DMS79 treated with DMSO at 0.1 percent for 48 hours (cell line): Measurements from ENCODE around the gene BMERB1.
"Not testable (repeated sequence)": the region's sequence is repeated elsewhere in the genome, so short reads cannot be mapped to it uniquely, and the experiment has no call there.

Experiments used
- DNase-seq: peaks from one replicate; lab custom pipeline; 2025; lab: John Stamatoyannopoulos, UW

The BMERB1 gene

GRCh38 chr16:15464401-15465186 lies 30.2 kb downstream of the BMERB1 start:
- no peak for DNase-seq

- DNase-seq = no peak
Measured at GRCh38 chr16:15466131-15466530, 31.7 kb downstream of the BMERB1 start.

- DNase-seq = no peak
Measured at GRCh38 chr16:15466886-15467781, 32.7 kb downstream of the BMERB1 start.

GRCh38 chr16:15476971-15477370 lies 42.6 kb downstream of the BMERB1 start:
- DNase-seq = not testable (repeated sequence)

GRCh38 chr16:15477802-15478201 lies 43.4 kb downstream of the BMERB1 start:
- DNase-seq = no peak

- no peak for DNase-seq
Measured at GRCh38 chr16:15482068-15482747, 47.8 kb downstream of the BMERB1 start.

GRCh38 chr16:15482748-15483298 lies 48.4 kb downstream of the BMERB1 start:
- no peak for DNase-seq

GRCh38 chr16:15483857-15484256 lies 49.5 kb downstream of the BMERB1 start:
- no peak for DNase-seq

- DNase-seq = no peak
Measured at GRCh38 chr16:15484662-15485061, 50.3 kb downstream of the BMERB1 start.

- DNase-seq = no peak
Measured at GRCh38 chr16:15485175-15485574, 50.8 kb downstream of the BMERB1 start.

GRCh38 chr16:15486661-15487060 lies 52.3 kb downstream of the BMERB1 start:
- no peak for DNase-seq

- DNase-seq = no peak
Measured at GRCh38 chr16:15487336-15488284, 53.2 kb downstream of the BMERB1 start.

- DNase-seq = no peak
Measured at GRCh38 chr16:15489016-15489415, 54.6 kb downstream of the BMERB1 start.

- no peak for DNase-seq
Measured at GRCh38 chr16:15490123-15490711, 55.8 kb downstream of the BMERB1 start.

- DNase-seq = no peak
Measured at GRCh38 chr16:15491411-15491810, 57.0 kb downstream of the BMERB1 start.

- DNase-seq = no peak
Measured at GRCh38 chr16:15492091-15492740, 57.8 kb downstream of the BMERB1 start.

GRCh38 chr16:15493466-15494180 lies 59.2 kb downstream of the BMERB1 start:
- DNase-seq = peak; percentile 83

- DNase-seq = no peak
Measured at GRCh38 chr16:15494236-15494635, 59.8 kb downstream of the BMERB1 start.

GRCh38 chr16:15495898-15496297 lies 61.5 kb downstream of the BMERB1 start:
- no peak for DNase-seq
